Measurements from ENCODE around the gene B3GALT4. TPM values are rescaled to one million over a fixed set of nuclear protein-coding genes. Genes with fewer than 3 reads are reported as not detected.
A peak's percentile ranks its signal among the peaks of the same experiment; 100 is the strongest.

Gene B3GALT4
- total RNA-seq, 1 experiment from 2014 or later, result 0.16 TPM

- peak overlapping the region; percentile 54 for H3K4me3 ChIP-seq
- peak overlapping the region; percentile 17; the same call in 1 of the 2 replicates for H3K27ac ChIP-seq
- H3K9me3 ChIP-seq (replicated peaks), result no peaks in the 10 kb centered on the region
- peaks cover 17% of the 10 kb centered on the region for H3K4me1 ChIP-seq (replicated peaks)
- peaks cover 70% of the 10 kb centered on the region for H3K36me3 ChIP-seq
- DNase-seq (ENCODE audit: low read depth in 1 of 2, low spot score in 2 of 2), result no peak
- H3K27me3 ChIP-seq (replicated peaks), result no peaks in the 10 kb centered on the region
Measured at GRCh38 chr6:33289784-33290315, 12.9 kb downstream of the B3GALT4 start.

DNA sequence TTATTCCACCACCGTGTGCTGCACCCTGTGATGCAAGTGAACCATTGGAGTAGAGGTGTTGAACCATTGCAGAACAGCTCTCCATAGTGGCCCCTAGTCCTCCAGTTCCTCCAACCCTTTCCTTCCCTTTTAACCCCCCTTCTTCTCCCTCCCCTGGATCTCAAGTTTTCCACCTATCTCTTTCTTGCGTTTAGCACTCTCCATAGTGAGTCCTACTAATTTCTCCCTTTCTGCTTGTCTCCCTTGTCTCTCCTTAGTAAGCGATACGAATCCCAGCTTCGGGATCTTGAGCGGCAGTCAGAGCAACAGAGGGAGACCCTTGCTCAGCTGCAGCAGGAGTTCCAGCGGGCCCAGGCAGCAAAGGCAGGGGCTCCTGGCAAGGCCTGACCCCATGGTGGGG is 13.5 kb downstream of the B3GALT4 start:
- Histone ChIP-seq H3K27me3 (replicated peaks) (no peaks in the 10 kb centered on the region), H3K36me3 (peaks cover 66% of the 10 kb centered on the region), H3K27ac (no peak overlapping the region), H3K9me3 (replicated peaks) (no peaks in the 10 kb centered on the region), H3K4me1 (replicated peaks) (peaks cover 17% of the 10 kb centered on the region), H3K4me3 (peak overlapping the region; percentile 54)
- no peak for DNase-seq (ENCODE audit: low read depth in 1 of 2, low spot score in 2 of 2)

- no peak for DNase-seq (ENCODE audit: low read depth in 1 of 2, low spot score in 2 of 2)
- H3K27ac ChIP-seq, result no peak overlapping the region
- peaks cover 53% of the 10 kb centered on the region for H3K36me3 ChIP-seq
- H3K27me3 ChIP-seq (replicated peaks), result no peaks in the 10 kb centered on the region
- no peak overlapping the region for H3K4me3 ChIP-seq
- no peaks in the 10 kb centered on the region for H3K9me3 ChIP-seq (replicated peaks)
- peaks cover 19% of the 10 kb centered on the region for H3K4me1 ChIP-seq (replicated peaks)
Measured at GRCh38 chr6:33292996-33293682, 16.2 kb downstream of the B3GALT4 start.

GRCh38 chr6:33294086-33294823 is 17.3 kb downstream of the B3GALT4 start:
- H3K36me3 ChIP-seq, result peaks cover 51% of the 10 kb centered on the region
- H3K27ac ChIP-seq, result no peak overlapping the region
- H3K9me3 ChIP-seq (replicated peaks), result no peaks in the 10 kb centered on the region
- no peaks in the 10 kb centered on the region for H3K27me3 ChIP-seq (replicated peaks)
- H3K4me3 ChIP-seq, result no peak overlapping the region
- no peak for DNase-seq (ENCODE audit: low read depth in 1 of 2, low spot score in 2 of 2)
- H3K4me1 ChIP-seq (replicated peaks), result peaks cover 17% of the 10 kb centered on the region

DNA sequence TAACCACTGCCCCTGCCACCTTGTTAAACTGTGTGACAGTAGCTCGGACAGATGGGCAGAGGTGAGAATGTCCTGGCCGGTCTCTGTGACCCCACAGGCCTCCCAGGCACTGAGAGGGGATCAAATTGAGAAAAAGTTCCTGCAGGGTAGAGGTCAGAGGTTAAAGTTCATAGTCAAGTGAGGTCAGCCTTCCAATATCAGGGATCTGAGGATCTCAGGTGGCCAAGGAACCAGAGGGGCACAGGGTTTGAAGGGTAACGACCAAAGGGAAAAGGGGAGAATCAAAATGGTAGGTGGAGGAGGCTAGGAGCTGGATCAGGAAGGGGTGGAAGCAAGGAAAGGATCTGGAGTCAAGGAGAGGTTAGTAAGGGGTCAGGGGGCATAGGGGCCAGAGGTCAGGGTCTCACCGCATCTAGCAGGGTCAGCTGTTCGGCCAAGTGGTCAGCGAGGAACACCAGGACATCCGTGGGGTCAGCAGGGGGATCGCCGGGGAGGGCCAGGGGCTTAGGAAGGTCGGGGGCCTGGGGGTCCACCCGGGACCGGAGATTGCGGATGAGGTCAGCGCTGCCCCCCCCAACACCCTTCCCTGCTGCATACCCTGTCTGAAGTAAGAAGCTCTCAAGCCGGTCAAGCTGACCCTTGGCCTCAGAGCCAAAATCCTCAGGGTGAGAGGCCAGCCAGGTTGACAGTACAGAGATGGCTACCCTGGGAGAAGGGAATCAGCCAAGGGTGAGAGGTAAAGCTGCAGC is 18.9 kb downstream of the B3GALT4 start:
- H3K4me1 ChIP-seq (replicated peaks), result peaks cover 15% of the 10 kb centered on the region
- peaks cover 53% of the 10 kb centered on the region for H3K36me3 ChIP-seq
- DNase-seq (ENCODE audit: low read depth in 1 of 2, low spot score in 2 of 2), result no peak
- H3K27ac ChIP-seq, result no peak overlapping the region
- H3K4me3 ChIP-seq, result no peak overlapping the region
- H3K9me3 ChIP-seq (replicated peaks), result no peaks in the 10 kb centered on the region
- H3K27me3 ChIP-seq (replicated peaks), result no peaks in the 10 kb centered on the region

GRCh38 chr6:33296797-33297405 is 20.0 kb downstream of the B3GALT4 start:
- peaks cover 53% of the 10 kb centered on the region for H3K36me3 ChIP-seq
- no peaks in the 10 kb centered on the region for H3K27me3 ChIP-seq (replicated peaks)
- no peaks in the 10 kb centered on the region for H3K9me3 ChIP-seq (replicated peaks)
- no peak overlapping the region for H3K27ac ChIP-seq
- H3K4me1 ChIP-seq (replicated peaks), result peaks cover 15% of the 10 kb centered on the region
- no peak for DNase-seq (ENCODE audit: low read depth in 1 of 2, low spot score in 2 of 2)
- no peak overlapping the region for H3K4me3 ChIP-seq

DNA sequence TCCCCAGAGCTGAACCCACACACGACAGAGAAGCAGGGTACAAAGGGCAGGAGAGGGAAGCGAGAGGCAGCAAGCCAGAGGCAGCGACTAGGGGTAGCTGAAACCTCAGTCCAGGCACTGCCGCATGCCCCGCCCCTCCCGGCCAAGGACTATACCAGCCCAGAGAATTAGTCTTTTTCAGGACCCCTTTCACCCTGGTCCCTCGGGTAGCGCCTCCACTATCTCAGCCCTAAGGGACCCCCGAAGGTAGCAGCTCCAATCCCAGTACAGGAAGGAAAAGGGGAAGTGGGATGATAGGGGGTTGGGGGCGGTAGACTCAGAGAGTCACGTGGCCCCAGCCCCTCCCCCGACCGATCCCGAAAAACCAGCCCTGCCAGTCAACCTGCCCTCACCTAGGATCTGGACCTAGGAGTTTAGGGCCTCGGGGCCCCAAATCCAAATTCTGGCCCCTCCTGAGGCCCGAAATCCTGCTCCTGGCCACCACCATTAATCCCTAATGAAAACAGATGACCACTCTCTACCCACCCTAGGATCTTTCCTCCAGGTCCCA is 20.6 kb downstream of the B3GALT4 start:
- Histone ChIP-seq H3K27me3 (replicated peaks) (no peaks in the 10 kb centered on the region), H3K4me3 (peak overlapping the region; percentile 56), H3K36me3 (peaks cover 51% of the 10 kb centered on the region), H3K9me3 (replicated peaks) (no peaks in the 10 kb centered on the region), H3K27ac (no peak overlapping the region), H3K4me1 (replicated peaks) (peaks cover 15% of the 10 kb centered on the region)
- no peak for DNase-seq (ENCODE audit: low read depth in 1 of 2, low spot score in 2 of 2)

DNA sequence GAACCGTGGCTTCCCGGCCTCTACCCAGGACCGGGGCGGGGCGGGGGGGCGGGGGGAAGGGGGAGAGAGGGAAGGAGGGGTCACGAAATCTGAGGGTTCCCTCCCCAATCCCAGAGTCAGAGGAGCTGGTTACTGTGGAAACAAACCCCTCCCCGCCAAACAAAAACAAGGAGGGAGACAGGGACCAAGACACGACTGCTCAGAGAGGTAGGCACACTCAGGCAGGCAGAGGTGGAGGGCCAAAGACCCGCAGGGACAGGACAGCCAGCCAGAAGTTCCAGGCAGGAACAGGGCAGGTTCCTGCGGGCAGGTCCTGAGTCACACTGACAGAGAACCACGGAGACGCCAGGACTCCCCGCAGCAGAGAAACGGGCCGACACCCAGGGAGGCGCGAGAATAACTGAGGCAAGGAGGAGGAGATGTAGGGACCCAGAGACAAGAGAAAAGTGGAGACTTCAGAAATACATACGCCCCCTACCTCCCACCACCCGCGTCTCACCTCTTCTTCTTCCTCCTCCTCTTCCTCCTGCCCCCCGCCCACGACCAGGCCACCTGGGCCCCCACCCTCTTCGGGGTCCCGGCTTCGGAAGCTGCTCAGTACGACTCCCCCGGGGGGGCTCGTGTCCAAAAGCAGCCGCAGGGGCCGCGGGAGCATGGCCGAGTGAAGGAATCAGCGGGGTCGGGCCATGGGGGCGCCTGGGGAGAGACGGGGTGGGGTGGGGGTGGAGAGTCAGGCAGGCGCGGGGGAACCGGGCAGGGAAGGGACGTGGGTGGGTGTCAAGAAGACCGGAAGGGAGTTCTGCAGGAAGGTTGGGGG is 21.2 kb downstream of the B3GALT4 start:
- peak; percentile 71 to 79 for DNase-seq (ENCODE audit: low read depth in 1 of 2, low spot score in 2 of 2)
- Histone ChIP-seq H3K36me3 (peaks cover 50% of the 10 kb centered on the region), H3K27ac (peak overlapping the region; percentile 83)

GRCh38 chr6:33298773-33299236 is 21.9 kb downstream of the B3GALT4 start, which contains the start of gene RGL2:
Gene RGL2, minus strand, starts transcription at chr6:33298942. Its CDS starts 332 bp downstream, at chr6:33298610.
- peaks cover 54% of the 10 kb centered on the region for H3K36me3 ChIP-seq
- H3K27ac ChIP-seq, result peak within 1 kb of the TSS; percentile 83
- H3K9me3 ChIP-seq (replicated peaks), result no peaks in the 10 kb centered on the region
- H3K4me1 ChIP-seq (replicated peaks), result peaks cover 15% of the 10 kb centered on the region
- peak in 1 of 2 experiments; percentile 69 for DNase-seq (ENCODE audit: low read depth in 1 of 2, low spot score in 2 of 2)
- H3K4me3 ChIP-seq, result peak within 1 kb of the TSS; percentile 56
- no peaks in the 10 kb centered on the region for H3K27me3 ChIP-seq (replicated peaks)

More for the DNA sequence above, 21.2 kb downstream of the B3GALT4 start:
- no peaks in the 10 kb centered on the region for H3K27me3 ChIP-seq (replicated peaks)
- peaks cover 15% of the 10 kb centered on the region for H3K4me1 ChIP-seq (replicated peaks)
- peak overlapping the region; percentile 56 for H3K4me3 ChIP-seq
- H3K9me3 ChIP-seq (replicated peaks), result no peaks in the 10 kb centered on the region

DNA sequence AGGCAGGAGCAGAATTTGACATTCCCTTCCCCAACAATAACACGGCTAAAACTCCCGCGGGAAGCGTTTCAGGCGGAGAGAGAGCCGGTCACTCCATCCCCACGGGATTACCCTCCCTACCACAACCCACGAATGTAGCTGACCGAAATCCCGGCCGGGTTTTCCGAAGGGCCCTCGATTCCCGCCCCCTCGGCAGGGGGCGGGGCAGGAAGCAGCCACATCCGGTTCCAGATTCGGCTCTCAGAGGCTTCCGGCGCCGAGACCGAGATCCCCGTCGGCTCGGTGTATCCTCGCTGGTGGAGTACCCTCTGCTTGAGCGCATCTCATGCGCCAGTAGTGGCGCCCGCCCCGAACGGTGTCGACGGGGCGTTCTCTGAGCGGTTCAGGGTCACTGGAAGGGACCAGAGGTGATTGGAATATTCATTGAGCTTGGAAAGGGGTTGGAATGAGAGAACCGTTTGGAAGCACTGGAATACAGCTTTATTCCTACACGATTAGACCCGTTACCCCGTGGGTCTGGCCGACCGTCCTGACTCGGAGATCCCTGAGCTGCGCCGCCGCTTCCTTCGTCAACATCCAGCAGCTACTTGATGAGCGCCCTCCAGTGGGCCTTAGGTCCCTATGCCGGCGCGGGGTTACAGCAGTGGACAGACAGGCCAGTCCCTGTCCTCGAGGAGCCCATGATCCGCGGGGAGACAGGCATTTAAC is 22.5 kb downstream of the B3GALT4 start:
- H3K4me1 ChIP-seq (replicated peaks), result peaks cover 15% of the 10 kb centered on the region
- H3K9me3 ChIP-seq (replicated peaks), result no peaks in the 10 kb centered on the region
- peak overlapping the region; percentile 83 for H3K27ac ChIP-seq
- no peaks in the 10 kb centered on the region for H3K27me3 ChIP-seq (replicated peaks)
- peaks cover 57% of the 10 kb centered on the region for H3K36me3 ChIP-seq
- peak; percentile 94 to 95 for DNase-seq (ENCODE audit: low read depth in 1 of 2, low spot score in 2 of 2)
- H3K4me3 ChIP-seq, result peak overlapping the region; percentile 56

DNA sequence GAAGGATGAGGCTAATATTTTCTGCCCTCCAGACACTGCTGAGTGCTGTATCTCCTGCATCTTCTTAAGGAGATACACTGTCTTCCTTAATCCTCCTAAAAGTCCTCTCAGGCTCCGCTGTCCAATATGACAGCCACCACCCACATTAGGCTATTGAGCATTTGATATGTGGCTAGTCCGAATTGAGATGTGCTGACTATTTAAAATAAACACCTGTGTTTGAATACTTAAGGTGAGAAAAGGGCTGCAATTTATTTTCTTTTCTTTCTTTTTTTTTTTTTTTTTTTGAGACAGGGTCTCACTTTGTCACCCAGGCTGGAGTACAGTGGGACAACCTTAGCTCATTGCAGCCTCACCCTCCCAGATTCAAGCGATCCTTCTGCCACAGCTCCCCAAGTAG is 25.0 kb downstream of the B3GALT4 start:
- H3K27ac ChIP-seq, result no peak overlapping the region
- H3K4me3 ChIP-seq, result no peak overlapping the region
- H3K27me3 ChIP-seq (replicated peaks), result no peaks in the 10 kb centered on the region
- peaks cover 15% of the 10 kb centered on the region for H3K4me1 ChIP-seq (replicated peaks)
- DNase-seq (ENCODE audit: low read depth in 1 of 2, low spot score in 2 of 2), result no peak
- H3K36me3 ChIP-seq, result peaks cover 61% of the 10 kb centered on the region
- no peaks in the 10 kb centered on the region for H3K9me3 ChIP-seq (replicated peaks)

- H3K27ac ChIP-seq, result no peak overlapping the region
- no peak overlapping the region for H3K4me3 ChIP-seq
- H3K27me3 ChIP-seq (replicated peaks), result no peaks in the 10 kb centered on the region
- no peaks in the 10 kb centered on the region for H3K9me3 ChIP-seq (replicated peaks)
- H3K36me3 ChIP-seq, result peaks cover 71% of the 10 kb centered on the region
- peaks cover 8% of the 10 kb centered on the region for H3K4me1 ChIP-seq (replicated peaks)
- no peak for DNase-seq (ENCODE audit: low read depth in 1 of 2, low spot score in 2 of 2)
Measured at GRCh38 chr6:33304216-33304615, 27.3 kb downstream of the B3GALT4 start.

Measured in SJSA1 (cell line).